DMS153 treated with DMSO at 0.1 percent for 48 hours (cell line): ENCODE data around the gene CNTN6.
"Not testable (repeated sequence)": the region's sequence is repeated elsewhere in the genome, so short reads cannot be mapped to it uniquely, and the experiment has no call there.

ENCODE experiments used
- DNase-seq: peaks from one replicate; lab custom pipeline; 2025; ENCODE audit not compliant: unreplicated experiment; lab: John Stamatoyannopoulos, UW

The CNTN6 gene

GRCh38 chr3:1272546-1273265 is 179.9 kb downstream of the CNTN6 start:
- DNase-seq: no peak

- no peak for DNase-seq
These were observed 182.7 kb downstream of the CNTN6 start for GRCh38 chr3:1275495-1275894.

- no peak for DNase-seq
These were observed 195.0 kb downstream of the CNTN6 start for GRCh38 chr3:1287815-1288214.

- DNase-seq: no peak
These were observed 196.1 kb downstream of the CNTN6 start for GRCh38 chr3:1288805-1289494.

- DNase-seq: no peak
These were observed 199.8 kb downstream of the CNTN6 start for GRCh38 chr3:1292571-1293071.

GRCh38 chr3:1294586-1294985 is 201.8 kb downstream of the CNTN6 start:
- no peak for DNase-seq

GRCh38 chr3:1318296-1319005 is 225.6 kb downstream of the CNTN6 start:
- DNase-seq: no peak

- DNase-seq: no peak
These were observed 233.7 kb downstream of the CNTN6 start for GRCh38 chr3:1326546-1326945.

GRCh38 chr3:1330107-1330506 is 237.3 kb downstream of the CNTN6 start:
- no peak for DNase-seq

- no peak for DNase-seq
These were observed 253.6 kb downstream of the CNTN6 start for GRCh38 chr3:1346386-1346785.

GRCh38 chr3:1348547-1348946 is 255.7 kb downstream of the CNTN6 start:
- DNase-seq: no peak

GRCh38 chr3:1350885-1351284 is 258.1 kb downstream of the CNTN6 start:
- no peak for DNase-seq

GRCh38 chr3:1355691-1356090 is 262.9 kb downstream of the CNTN6 start:
- no peak for DNase-seq

- DNase-seq: no peak
These were observed 263.3 kb downstream of the CNTN6 start for GRCh38 chr3:1356101-1356500.

- no peak for DNase-seq
These were observed 272.7 kb downstream of the CNTN6 start for GRCh38 chr3:1365528-1365927.

GRCh38 chr3:1374471-1374870 is 281.6 kb downstream of the CNTN6 start:
- DNase-seq: no peak

- DNase-seq: no peak
These were observed 282.3 kb downstream of the CNTN6 start for GRCh38 chr3:1375145-1375544.

GRCh38 chr3:1380926-1381646 is 288.3 kb downstream of the CNTN6 start:
- no peak for DNase-seq

GRCh38 chr3:1381647-1382036 is 288.8 kb downstream of the CNTN6 start:
- no peak for DNase-seq

GRCh38 chr3:1387396-1387905 is 294.6 kb downstream of the CNTN6 start:
- DNase-seq: not testable (repeated sequence)

- no peak for DNase-seq
These were observed 301.4 kb downstream of the CNTN6 start for GRCh38 chr3:1394188-1394587.
